ENCODE measurements around the gene IL1B.

GRCh38 chr2:112883669-112884068 is 47.1 kb upstream of the IL1B start:
- TF ChIP-seq CTCF (IDR thresholded peaks at IDR 0.05) (no peak), POLR2A (IDR thresholded peaks at IDR 0.05) (no peak), POLR2AphosphoS5 (IDR thresholded peaks at IDR 0.05) (no peak)

All from breast epithelium (tissue), 3 donors.